Upper lobe of left lung (tissue), 4 donors: ENCODE results near the gene HSPA4.

Experiments used
- EP300 ChIP-seq, 4 donors: sonication (generic); formaldehyde crosslinking; IDR thresholded peaks; one replicate each; pipeline ENCODE4 v1.5.1; 2017; ENCODE audit warnings: antibody characterized with exemption in 4 of 4, control low read depth in 2 of 4
- POLR2A ChIP-seq, 4 donors: fragments of 450-650 bp; IDR thresholded peaks; one replicate each; pipeline ENCODE4 v1.5.1; 2016 to 2017; ENCODE audit warnings: antibody characterized with exemption in 4 of 4, mild to moderate bottlenecking in 2 of 4
- POLR2AphosphoS5 ChIP-seq, 2 donors: sonication (generic); formaldehyde crosslinking; IDR thresholded peaks; one replicate each; pipeline ENCODE4 v1.5.1; 2017; ENCODE audit warnings: antibody characterized with exemption in 2 of 2
- TF ChIP-seq, protein P1 (sequence below), 6 experiments: fragments of 450-650 bp in 4 of 6; fragments of 200-600 bp in 2 of 6; sonication (generic) in 2 of 6; IDR thresholded peaks; one replicate each; pipeline ENCODE4 v1.5.1; 2016 to 2019; ENCODE audit warnings: antibody characterized with exemption in 6 of 6

GRCh38 chr5:133026664-133027153, 25.1 kb upstream of the HSPA4 start:
- TF ChIP-seq, protein P1, sequence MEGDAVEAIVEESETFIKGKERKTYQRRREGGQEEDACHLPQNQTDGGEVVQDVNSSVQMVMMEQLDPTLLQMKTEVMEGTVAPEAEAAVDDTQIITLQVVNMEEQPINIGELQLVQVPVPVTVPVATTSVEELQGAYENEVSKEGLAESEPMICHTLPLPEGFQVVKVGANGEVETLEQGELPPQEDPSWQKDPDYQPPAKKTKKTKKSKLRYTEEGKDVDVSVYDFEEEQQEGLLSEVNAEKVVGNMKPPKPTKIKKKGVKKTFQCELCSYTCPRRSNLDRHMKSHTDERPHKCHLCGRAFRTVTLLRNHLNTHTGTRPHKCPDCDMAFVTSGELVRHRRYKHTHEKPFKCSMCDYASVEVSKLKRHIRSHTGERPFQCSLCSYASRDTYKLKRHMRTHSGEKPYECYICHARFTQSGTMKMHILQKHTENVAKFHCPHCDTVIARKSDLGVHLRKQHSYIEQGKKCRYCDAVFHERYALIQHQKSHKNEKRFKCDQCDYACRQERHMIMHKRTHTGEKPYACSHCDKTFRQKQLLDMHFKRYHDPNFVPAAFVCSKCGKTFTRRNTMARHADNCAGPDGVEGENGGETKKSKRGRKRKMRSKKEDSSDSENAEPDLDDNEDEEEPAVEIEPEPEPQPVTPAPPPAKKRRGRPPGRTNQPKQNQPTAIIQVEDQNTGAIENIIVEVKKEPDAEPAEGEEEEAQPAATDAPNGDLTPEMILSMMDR (IDR thresholded peaks at IDR 0.05), result no peak
- TF ChIP-seq POLR2AphosphoS5 (IDR thresholded peaks at IDR 0.05) (no peak), POLR2A (IDR thresholded peaks at IDR 0.05) (no peak), EP300 (IDR thresholded peaks at IDR 0.05) (no peak)
